Stimulated activated effector memory CD8-positive, alpha-beta T cell treated with anti-CD3 and anti-CD28 coated beads, Interleukin-12 subunit alpha, Interleukin-12 subunit beta, amount 100 ng/mL, for 72 hours (primary cell): ENCODE measurements around the gene CACNA2D3.

Experiments used
- ATAC-seq: fragments of 150-1000 bp; cut with Tn5 transposase; 2 replicates; pipeline ENCODE4 v1.10.0; 2021
- DNase-seq, 2 donors: peaks; one replicate each; pipeline ENCODE4 v3.0.0; 2021 to 2022; ENCODE audit warnings: low spot score in 2 of 2
- H3K27ac Mint-ChIP-seq: one replicate; pipeline ENCODE4 v1.8.0; 2022; ENCODE audit warnings: mild to moderate bottlenecking, mixed read lengths
- H3K36me3 Mint-ChIP-seq: one replicate; pipeline ENCODE4 v1.8.0; 2022; ENCODE audit warnings: mild to moderate bottlenecking, mixed read lengths
- H3K4me1 Mint-ChIP-seq: one replicate; pipeline ENCODE4 v1.8.0; 2022; ENCODE audit warnings: mixed read lengths
- H3K4me3 Mint-ChIP-seq: one replicate; pipeline ENCODE4 v1.8.0; 2022; ENCODE audit warnings: mild to moderate bottlenecking, mixed read lengths
- H3K9me3 Mint-ChIP-seq: one replicate; pipeline ENCODE4 v1.8.0; 2022; ENCODE audit warnings: mixed read lengths

The CACNA2D3 gene

DNA sequence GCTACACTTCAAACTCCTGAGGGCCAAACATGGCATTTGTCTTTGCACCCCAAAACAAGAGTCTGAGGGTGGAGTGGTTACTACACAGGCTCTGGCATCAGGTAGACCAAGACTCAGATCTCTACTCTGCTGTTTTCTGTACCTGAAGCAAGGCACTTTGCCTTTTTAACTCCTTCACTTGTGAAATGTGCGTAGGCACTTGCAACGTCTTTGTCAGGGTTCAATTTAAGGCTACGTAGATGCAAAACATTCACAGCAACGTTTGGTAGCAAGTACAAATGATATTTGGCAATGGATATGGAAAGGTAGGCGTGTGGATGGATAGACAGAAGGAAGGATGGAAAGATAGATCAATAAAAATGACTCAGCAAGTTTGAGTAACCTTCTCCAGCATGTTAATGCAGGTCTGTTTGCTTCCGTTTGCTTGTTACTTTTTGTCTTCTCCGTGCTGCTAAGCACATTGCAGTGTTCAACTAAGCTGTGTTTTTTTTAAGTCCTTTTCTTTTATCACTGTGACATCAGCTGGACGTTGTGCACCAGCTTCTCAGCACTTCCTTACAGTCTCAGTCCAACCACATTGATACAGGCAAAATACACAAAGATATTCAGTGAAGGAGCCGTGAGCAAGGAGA, 704.8 kb downstream of the CACNA2D3 start:
- ATAC-seq = no peak
- no peaks in the 10 kb centered on the region for H3K9me3 Mint-ChIP-seq
- no peak for DNase-seq
- no peak overlapping the region for H3K4me3 Mint-ChIP-seq
- no peaks in the 10 kb centered on the region for H3K36me3 Mint-ChIP-seq
- H3K4me1 Mint-ChIP-seq = no peaks in the 10 kb centered on the region
- H3K27ac Mint-ChIP-seq = no peak overlapping the region

DNA sequence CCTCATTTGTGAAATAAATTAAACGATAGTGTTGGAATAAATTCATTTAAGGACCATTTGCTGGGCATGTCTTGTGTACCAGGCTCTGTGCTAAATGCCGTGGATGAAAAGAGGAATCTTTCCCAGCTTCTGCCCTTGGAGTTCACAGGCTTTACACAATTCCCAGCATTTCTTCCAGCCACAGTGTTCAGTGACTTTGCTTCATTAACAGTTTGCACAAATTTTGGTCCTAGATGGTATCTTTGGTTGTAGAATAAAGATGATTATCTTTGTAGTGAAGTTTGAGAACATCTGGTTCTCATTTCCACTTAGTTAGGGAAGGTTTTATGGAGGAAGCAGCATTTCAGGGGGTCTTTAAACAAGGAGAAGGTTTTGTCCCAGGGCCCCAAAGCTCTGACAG, 705.4 kb downstream of the CACNA2D3 start:
- no peaks in the 10 kb centered on the region for H3K36me3 Mint-ChIP-seq
- ATAC-seq = no peak
- H3K4me3 Mint-ChIP-seq = no peak overlapping the region

DNA sequence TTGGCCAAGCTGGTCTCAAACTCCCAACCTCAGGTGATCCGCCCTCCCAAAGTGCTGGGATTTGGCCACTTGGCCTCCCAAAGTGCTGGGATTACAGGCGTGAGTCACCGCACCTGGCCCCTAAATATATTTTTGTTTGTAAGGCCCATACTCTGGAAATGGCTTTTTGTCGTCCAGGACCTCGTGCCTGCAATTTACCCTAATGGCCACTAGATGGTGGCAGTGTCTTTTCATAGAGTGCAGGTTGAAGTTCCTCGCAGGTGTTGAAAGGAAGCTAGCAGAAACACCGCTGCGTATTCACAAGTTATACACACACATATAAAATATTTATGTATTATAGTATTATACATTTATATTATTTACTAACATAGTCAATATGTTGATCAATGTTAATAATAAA, 708.3 kb downstream of the CACNA2D3 start:
- Mint-ChIP-seq H3K27ac (no peak overlapping the region), H3K9me3 (no peaks in the 10 kb centered on the region), H3K36me3 (no peaks in the 10 kb centered on the region), H3K4me3 (no peak overlapping the region), H3K4me1 (no peaks in the 10 kb centered on the region)
- ATAC-seq (no peak), DNase-seq (no peak)

More for the DNA sequence above, 705.4 kb downstream of the CACNA2D3 start:
- no peak for DNase-seq
- Mint-ChIP-seq H3K4me1 (no peaks in the 10 kb centered on the region), H3K27ac (no peak overlapping the region), H3K9me3 (no peaks in the 10 kb centered on the region)

DNA sequence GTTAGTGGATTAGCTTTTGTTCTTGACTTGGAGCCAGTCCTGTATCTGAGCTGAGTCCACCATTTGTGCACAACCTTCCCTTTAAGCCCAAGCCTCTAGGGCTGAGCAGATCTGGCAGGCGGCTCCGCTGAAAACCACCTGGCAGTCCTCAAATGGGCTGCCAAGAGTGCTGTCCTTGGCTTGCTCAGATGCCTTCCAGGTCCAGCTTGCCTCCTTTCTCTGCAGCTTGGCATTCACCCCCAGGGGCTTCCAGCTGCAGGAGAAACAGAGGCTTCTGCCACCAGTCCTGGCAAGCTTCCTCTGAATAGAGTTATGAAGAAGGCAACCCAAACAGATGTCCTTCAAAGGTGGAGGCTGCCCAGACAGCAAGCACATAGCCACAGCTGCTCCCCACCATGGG, 708.8 kb downstream of the CACNA2D3 start:
- Mint-ChIP-seq H3K27ac (no peak overlapping the region), H3K36me3 (no peaks in the 10 kb centered on the region), H3K4me1 (no peaks in the 10 kb centered on the region), H3K9me3 (no peaks in the 10 kb centered on the region), H3K4me3 (no peak overlapping the region)
- no peak for ATAC-seq
- DNase-seq = no peak

DNA sequence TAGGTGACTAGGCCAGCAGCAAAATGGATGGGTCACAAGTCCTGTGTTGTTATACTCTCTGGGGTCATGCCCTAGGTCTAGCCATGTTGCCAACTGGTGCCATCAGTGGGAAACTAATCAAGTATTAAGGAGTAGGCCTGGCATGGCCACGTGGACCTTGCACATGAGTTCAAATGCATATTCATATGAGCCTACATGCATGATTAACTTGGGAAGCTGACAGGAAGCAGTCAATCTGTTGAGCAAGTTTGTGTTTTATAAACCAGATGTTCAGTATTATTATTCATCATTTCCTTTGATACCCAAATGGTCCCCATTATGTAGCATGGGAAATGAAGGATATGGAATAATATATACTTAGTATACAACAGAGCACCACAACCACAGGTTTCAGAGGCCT, 710.5 kb downstream of the CACNA2D3 start:
- Mint-ChIP-seq H3K9me3 (no peaks in the 10 kb centered on the region), H3K27ac (no peak overlapping the region), H3K4me3 (no peak overlapping the region), H3K4me1 (no peaks in the 10 kb centered on the region), H3K36me3 (no peaks in the 10 kb centered on the region)
- ATAC-seq (no peak), DNase-seq (no peak)

DNA sequence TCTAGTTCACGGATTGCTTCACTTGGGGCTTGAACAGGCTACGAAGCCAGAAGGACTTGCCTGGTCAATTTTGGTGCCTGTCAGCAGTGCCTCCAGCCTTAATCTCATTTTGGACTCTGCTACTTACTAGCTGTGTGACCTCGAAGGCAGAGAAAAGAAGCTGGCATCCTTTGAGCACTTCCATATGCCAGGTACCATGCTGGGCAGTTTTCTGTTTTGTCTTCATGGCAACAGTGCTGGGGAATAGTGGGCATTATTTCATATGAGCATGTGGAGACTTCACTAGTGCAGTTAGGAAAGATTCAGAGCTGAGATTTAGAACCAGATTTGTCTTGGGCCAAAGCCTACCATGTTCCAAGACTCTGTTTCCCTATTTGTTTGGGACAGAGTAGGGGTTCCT, 713.3 kb downstream of the CACNA2D3 start:
- no peak for ATAC-seq
- Mint-ChIP-seq H3K4me1 (no peaks in the 10 kb centered on the region), H3K27ac (no peak overlapping the region), H3K9me3 (no peaks in the 10 kb centered on the region), H3K36me3 (no peaks in the 10 kb centered on the region), H3K4me3 (no peak overlapping the region)
- no peak for DNase-seq

DNA sequence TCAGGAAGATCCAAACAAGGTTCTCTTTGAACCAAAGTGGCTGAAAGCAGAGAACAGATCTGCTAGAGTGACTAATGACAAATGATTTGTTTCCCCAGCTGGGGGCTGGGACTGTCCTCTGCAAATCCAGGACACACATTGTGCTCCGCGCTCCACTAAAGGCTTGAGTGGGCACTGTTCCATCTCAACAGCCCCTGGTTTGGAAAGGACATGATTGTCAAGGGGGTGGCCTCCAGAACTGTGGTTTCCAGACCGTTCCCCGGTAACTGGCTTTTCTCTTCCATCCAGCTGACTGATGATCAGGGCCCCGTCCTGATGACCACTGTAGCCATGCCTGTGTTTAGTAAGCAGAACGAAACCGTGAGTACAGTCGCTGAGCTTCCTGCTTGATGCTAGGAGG, 714.5 kb downstream of the CACNA2D3 start:
- Mint-ChIP-seq H3K4me1 (no peaks in the 10 kb centered on the region), H3K27ac (no peak overlapping the region), H3K9me3 (no peaks in the 10 kb centered on the region), H3K4me3 (no peak overlapping the region), H3K36me3 (no peaks in the 10 kb centered on the region)
- DNase-seq (no peak), ATAC-seq (no peak)

DNA sequence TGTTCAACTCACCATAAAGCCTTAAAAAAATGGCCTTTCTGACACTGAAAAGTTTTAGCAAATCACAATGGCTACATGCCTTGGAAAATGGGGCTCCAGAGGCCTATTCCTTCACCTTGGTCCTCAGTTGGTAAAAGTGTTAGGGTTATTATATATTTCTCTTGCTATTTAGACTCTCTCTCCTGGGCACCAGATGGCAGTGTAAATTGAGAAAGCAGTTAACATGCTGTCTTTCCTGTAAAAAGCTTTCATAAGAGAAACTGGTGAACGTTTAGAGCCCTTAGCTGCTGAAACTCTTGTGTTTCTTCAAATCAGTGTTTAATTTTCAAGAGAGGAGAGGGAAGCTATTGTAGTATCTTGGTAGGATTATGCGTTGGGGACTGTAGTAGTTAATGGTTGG, 715.6 kb downstream of the CACNA2D3 start:
- ATAC-seq (no peak), DNase-seq (no peak)
- H3K36me3 Mint-ChIP-seq = no peaks in the 10 kb centered on the region
- no peaks in the 10 kb centered on the region for H3K4me1 Mint-ChIP-seq
- H3K27ac Mint-ChIP-seq = no peak overlapping the region
- H3K4me3 Mint-ChIP-seq = no peak overlapping the region
- no peaks in the 10 kb centered on the region for H3K9me3 Mint-ChIP-seq

DNA sequence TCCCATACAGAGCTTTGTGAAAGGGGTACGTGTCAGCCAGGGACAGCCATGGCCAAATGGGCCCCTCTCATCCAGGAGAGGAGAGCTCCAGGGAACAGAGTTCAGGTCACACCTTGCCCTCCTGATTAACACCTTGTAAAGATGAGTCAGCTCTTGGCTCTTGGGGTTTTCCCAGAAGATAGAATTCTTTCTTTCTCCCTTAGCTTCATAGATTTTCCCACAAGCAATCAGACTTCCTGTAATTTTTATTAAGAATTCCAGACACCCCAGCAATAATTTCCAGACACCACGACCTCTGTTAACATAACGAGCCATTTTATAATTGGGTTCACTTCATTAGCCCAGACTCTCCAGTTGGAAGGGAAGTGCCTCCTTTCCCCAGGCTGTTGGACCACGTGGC, 719.1 kb downstream of the CACNA2D3 start:
- H3K4me3 Mint-ChIP-seq = no peak overlapping the region
- ATAC-seq (no peak), DNase-seq (no peak)
- no peak overlapping the region for H3K27ac Mint-ChIP-seq
- H3K9me3 Mint-ChIP-seq = peaks cover 8% of the 10 kb centered on the region
- no peaks in the 10 kb centered on the region for H3K36me3 Mint-ChIP-seq
- no peaks in the 10 kb centered on the region for H3K4me1 Mint-ChIP-seq

DNA sequence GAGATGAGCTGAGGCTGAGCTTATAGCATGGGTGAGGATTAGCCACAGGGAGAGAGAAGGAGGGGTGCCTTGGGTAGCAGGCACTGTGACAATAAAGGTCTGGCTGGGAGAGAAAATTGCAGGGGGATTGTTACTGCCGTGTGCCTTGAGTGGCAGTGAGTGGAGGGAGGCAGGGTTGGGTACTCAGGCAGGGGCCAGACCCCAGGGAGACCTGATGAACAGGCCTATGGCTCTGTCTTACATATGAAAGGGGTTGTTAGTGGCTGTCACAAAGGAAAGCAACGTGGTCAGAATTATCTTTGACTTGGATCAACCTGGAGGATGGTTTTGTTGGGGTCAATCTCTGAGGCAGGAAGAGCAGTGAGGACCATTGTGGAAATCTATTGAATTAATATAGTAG, 721.0 kb downstream of the CACNA2D3 start:
- ATAC-seq (no peak), DNase-seq (no peak)
- Mint-ChIP-seq H3K4me3 (no peak overlapping the region), H3K9me3 (peaks cover 8% of the 10 kb centered on the region), H3K27ac (no peak overlapping the region), H3K4me1 (no peaks in the 10 kb centered on the region), H3K36me3 (no peaks in the 10 kb centered on the region)

DNA sequence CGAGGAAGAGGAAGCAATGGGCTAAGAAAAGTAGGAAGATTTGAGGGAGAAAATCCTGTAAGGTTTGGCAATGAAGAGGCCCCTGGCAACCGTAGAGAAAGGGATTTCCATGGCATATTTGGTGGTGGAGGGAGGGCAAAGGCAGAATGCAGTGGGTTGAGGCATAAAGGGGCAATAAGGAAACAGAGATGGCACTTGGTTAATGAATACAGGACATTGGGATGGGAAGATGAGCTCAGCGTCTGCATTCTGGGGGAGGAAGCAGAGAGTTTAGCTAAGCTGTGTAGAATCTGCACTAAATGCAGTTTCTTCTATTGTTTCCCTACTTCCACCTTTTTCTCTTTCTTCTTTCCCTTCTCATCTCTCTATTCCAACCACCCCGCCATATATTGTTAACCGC, 721.9 kb downstream of the CACNA2D3 start:
- H3K36me3 Mint-ChIP-seq = no peaks in the 10 kb centered on the region
- H3K9me3 Mint-ChIP-seq = peaks cover 8% of the 10 kb centered on the region
- no peak for DNase-seq

DNA sequence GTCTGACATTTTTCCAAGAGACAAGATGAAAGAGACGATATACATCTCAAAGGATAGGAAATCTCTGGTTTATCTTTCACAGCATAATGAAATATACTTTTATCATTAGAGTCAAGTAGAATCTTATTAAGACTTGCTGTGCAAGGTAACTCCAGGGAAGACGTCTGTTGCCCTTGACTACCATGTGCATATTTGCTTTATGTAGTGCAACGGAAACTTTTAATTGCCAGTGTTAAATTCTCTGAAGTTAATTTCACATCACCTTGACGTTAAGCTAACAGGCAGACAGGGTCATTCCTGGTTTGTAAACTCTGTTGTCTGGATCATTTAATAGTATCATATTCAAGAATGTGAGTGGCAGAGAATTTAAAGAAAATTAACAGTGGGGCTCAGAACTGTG, 722.7 kb downstream of the CACNA2D3 start:
- Mint-ChIP-seq H3K36me3 (no peaks in the 10 kb centered on the region), H3K4me1 (no peaks in the 10 kb centered on the region), H3K27ac (no peak overlapping the region), H3K9me3 (peaks cover 8% of the 10 kb centered on the region), H3K4me3 (no peak overlapping the region)
- DNase-seq = no peak
- ATAC-seq = no peak

More for the DNA sequence above, 721.9 kb downstream of the CACNA2D3 start:
- Mint-ChIP-seq H3K27ac (no peak overlapping the region), H3K4me1 (no peaks in the 10 kb centered on the region), H3K4me3 (no peak overlapping the region)
- no peak for ATAC-seq

DNA sequence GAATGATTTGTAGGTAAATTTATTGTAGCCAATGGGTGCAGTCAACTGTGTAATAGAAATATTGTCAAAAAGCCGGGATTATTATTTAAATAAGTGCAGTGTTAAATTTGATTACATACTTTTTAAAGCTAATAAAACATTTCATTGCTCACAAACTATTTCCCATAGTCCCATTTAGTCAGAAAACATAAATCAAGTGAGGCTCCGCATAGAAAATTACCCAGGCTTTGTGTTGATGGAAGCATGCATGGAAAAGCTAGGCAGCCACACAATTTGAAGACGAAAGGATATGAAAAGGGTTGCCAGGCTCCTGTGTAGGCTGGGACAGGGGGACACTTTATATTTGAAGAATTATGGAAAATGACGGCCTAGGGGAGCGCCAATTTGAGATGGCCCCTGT, 723.2 kb downstream of the CACNA2D3 start:
- no peak for DNase-seq
- Mint-ChIP-seq H3K27ac (no peak overlapping the region), H3K4me1 (no peaks in the 10 kb centered on the region), H3K36me3 (no peaks in the 10 kb centered on the region), H3K9me3 (peaks cover 8% of the 10 kb centered on the region), H3K4me3 (no peak overlapping the region)
- no peak for ATAC-seq

DNA sequence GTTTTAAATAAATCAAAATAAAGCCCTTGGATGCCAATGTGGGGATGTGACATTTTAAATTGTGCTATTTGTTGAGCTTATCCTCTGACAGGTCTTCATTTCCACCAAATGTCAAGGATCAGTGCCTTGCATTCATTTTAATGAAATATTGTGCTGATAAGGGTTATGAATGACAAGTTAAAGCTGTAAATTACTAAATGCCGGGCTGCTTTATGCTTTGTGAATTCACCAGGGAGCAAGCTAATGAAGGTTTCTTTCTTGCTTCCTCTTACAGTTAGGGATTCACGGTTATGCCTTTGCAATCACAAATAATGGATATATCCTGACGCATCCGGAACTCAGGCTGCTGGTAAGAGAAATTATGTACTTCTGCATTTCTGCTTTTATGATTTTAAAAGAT, 723.8 kb downstream of the CACNA2D3 start:
- no peak overlapping the region for H3K27ac Mint-ChIP-seq
- H3K4me1 Mint-ChIP-seq = no peaks in the 10 kb centered on the region

DNA sequence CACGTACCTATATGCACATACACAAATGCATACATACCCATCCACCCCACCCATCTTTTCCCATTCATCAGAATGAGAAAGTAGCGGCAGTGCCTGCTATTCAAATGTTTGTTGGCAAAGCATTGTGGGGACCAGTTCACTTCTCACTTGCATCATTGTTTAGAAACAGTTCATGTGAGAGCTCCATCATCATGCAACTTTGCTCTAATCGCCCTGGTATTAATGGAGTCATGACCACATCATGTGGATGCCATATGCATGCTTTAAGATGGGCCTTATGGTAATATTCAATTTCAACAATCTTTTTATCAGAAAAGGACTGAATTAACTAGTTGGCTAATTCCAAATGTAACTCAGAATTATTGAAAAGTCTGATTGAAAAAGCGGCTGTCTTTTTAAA, 725.0 kb downstream of the CACNA2D3 start:
- no peaks in the 10 kb centered on the region for H3K4me1 Mint-ChIP-seq
- ATAC-seq (no peak), DNase-seq (no peak)
- H3K36me3 Mint-ChIP-seq = no peaks in the 10 kb centered on the region
- peaks cover 8% of the 10 kb centered on the region for H3K9me3 Mint-ChIP-seq
- H3K4me3 Mint-ChIP-seq = no peak overlapping the region
- no peak overlapping the region for H3K27ac Mint-ChIP-seq

More for the DNA sequence above, 723.8 kb downstream of the CACNA2D3 start:
- no peaks in the 10 kb centered on the region for H3K36me3 Mint-ChIP-seq
- H3K9me3 Mint-ChIP-seq = peaks cover 8% of the 10 kb centered on the region
- DNase-seq (no peak), ATAC-seq (no peak)
- H3K4me3 Mint-ChIP-seq = no peak overlapping the region

DNA sequence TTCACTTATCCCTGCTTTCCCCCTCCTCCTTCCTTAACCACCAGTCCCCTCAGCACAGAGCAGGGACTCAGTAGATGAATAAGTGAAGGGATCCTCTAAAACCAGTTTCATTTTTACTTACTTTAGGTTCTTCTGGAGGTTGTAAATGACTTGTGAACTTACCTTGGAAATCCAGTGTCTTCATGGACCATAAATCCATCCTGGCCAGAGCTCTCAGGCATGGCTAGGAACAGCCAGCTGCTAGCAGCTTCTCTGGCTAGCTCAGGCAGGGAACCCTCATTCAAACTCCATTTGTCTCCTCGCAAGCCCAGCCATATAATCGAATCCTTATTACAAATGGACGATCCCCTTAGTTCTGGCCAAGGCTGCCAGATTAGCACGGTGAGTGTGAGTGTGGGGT, 727.0 kb downstream of the CACNA2D3 start:
- Mint-ChIP-seq H3K4me1 (no peaks in the 10 kb centered on the region), H3K4me3 (no peak overlapping the region), H3K27ac (no peak overlapping the region)

DNA sequence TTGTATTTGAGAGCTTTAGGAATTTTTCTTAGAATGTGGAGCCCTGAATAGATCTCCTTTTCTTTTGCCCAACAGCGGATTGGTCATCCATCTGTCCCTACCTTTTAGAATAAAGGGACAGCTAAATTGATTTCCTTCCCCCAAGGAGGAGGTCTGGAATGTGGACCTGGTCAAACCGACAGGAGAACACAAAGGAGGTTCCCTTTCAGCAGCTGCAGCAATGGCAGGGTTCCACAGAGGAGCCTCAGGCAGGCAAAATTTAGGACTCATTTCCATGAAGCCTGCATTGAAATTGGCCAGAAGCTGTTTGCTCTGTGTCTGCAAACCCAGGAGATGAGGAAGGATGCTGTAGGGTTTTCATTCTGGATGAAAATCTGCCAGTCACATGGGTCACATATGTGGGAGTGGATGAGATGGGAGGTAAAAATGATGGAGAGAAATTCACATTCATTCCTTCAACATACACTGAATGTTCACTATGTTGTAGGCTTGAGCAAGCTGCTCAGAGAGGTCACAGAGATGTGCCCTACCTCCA, 728.2 kb downstream of the CACNA2D3 start:
- no peak overlapping the region for H3K4me3 Mint-ChIP-seq
- no peaks in the 10 kb centered on the region for H3K4me1 Mint-ChIP-seq
- ATAC-seq (no peak), DNase-seq (no peak)
- no peaks in the 10 kb centered on the region for H3K9me3 Mint-ChIP-seq
- no peaks in the 10 kb centered on the region for H3K36me3 Mint-ChIP-seq
- H3K27ac Mint-ChIP-seq = no peak overlapping the region

More for the DNA sequence above, 727.0 kb downstream of the CACNA2D3 start:
- H3K36me3 Mint-ChIP-seq = no peaks in the 10 kb centered on the region
- no peak for ATAC-seq
- DNase-seq = no peak
- H3K9me3 Mint-ChIP-seq = no peaks in the 10 kb centered on the region
